ENCODE data around the gene NUDT3.

GRCh38 chr6:34289137-34289536, 103.3 kb downstream of the NUDT3 start:
- TF ChIP-seq EZH2phosphoT487 (IDR thresholded peaks at IDR 0.05; ENCODE audit: low read length) (no peak), CTCF (IDR thresholded peaks at IDR 0.05; ENCODE audit: low read length) (no peak), EZH2 (optimal IDR thresholded peaks at IDR 0.05; ENCODE audit: low read depth, low read length) (no peak)
